Amniotic stem cell (primary cell): ENCODE results near the gene WNT9A.
"Not testable (repeated sequence)": the region's sequence is repeated elsewhere in the genome, so short reads cannot be mapped to it uniquely, and the experiment has no call there.

Source experiments
- DNase-seq: peaks from one replicate; lab custom pipeline; 2025; lab: John Stamatoyannopoulos, UW

Gene WNT9A

GRCh38 chr1:227886503-227886961, 61.2 kb downstream of the WNT9A start:
- no peak for DNase-seq

GRCh38 chr1:227885648-227886502, 61.9 kb downstream of the WNT9A start:
- DNase-seq: no peak

- DNase-seq: no peak
These were observed 62.5 kb downstream of the WNT9A start for GRCh38 chr1:227885135-227885647.

GRCh38 chr1:227884370-227885134, 63.2 kb downstream of the WNT9A start:
- no peak for DNase-seq

- no peak for DNase-seq
These were observed 64.0 kb downstream of the WNT9A start for GRCh38 chr1:227883641-227884301.

- no peak for DNase-seq
These were observed 64.6 kb downstream of the WNT9A start for GRCh38 chr1:227883073-227883520.

- DNase-seq: no peak
These were observed 67.3 kb downstream of the WNT9A start for GRCh38 chr1:227880342-227880924.

- not testable (repeated sequence) for DNase-seq
These were observed 69.9 kb downstream of the WNT9A start for GRCh38 chr1:227877810-227878209.

- DNase-seq: not testable (repeated sequence)
These were observed 75.8 kb downstream of the WNT9A start for GRCh38 chr1:227871892-227872291.

GRCh38 chr1:227870366-227870765, 77.4 kb downstream of the WNT9A start:
- DNase-seq: no peak

- DNase-seq: no peak
These were observed 77.9 kb downstream of the WNT9A start for GRCh38 chr1:227869851-227870305.

- DNase-seq: no peak
These were observed 78.4 kb downstream of the WNT9A start for GRCh38 chr1:227869279-227869842.
